ENCODE data around the gene AUH.

GRCh38 chr9:91177081-91177480 lies 184.6 kb downstream of the AUH start:
- TF ChIP-seq CTCF (IDR thresholded peaks at IDR 0.05) (no peak), POLR2A (IDR thresholded peaks at IDR 0.05) (no peak), POLR2AphosphoS5 (IDR thresholded peaks at IDR 0.05) (no peak), EP300 (IDR thresholded peaks at IDR 0.05) (no peak)

All from gastroesophageal sphincter (tissue), 3 donors.